Endothelial cell of umbilical vein (primary cell): Measurements from ENCODE around the gene DYNLL2. TPM values are rescaled to one million over a fixed set of nuclear protein-coding genes. Genes with fewer than 3 reads are reported as not detected.

Experiments
- BruUV-seq: library from RNA; stranded (reverse); fragments of 400-500 nt; replicated peaks from 2 replicates; lab custom pipeline; 2021; lab: Mats Ljungman, UMichigan
- CTCF ChIA-PET: fragments of 300-600, 350-600 bp; sonication (Branson Sonifier 250); formaldehyde crosslinking; loops from one replicate; lab custom pipeline; 2021; ENCODE audit warnings: antibody characterized with exemption, inconsistent platforms; lab: Charles Lee
- POLR2A ChIA-PET: fragments of 300-600, 350-600 bp; sonication (Branson Sonifier 250); formaldehyde crosslinking; loops from one replicate; lab custom pipeline; 2021; ENCODE audit warnings: antibody characterized with exemption, inconsistent platforms; lab: Charles Lee
- DNase-seq: peaks from one replicate; pipeline ENCODE4 v3.0.0-alpha.2; 2011; ENCODE audit warnings: low read depth, low spot score
- FAIRE-seq: peaks from 2 replicates; lab custom pipeline; 2011; peaks lifted over from hg19 to GRCh38; lab: Jason Lieb, UNC
- H2AFZ ChIP-seq: 2 replicates; pipeline ENCODE4 v1.6.0; 2012; ENCODE audit warnings: low read depth, low read length, control low read depth, inconsistent platforms
- H3K27ac ChIP-seq: 2 replicates; pipeline ENCODE4 v1.5.1; 2011; ENCODE audit warnings: low read depth, mild to moderate bottlenecking, control low read depth, low read length, moderate library complexity; ENCODE audit not compliant: insufficient read depth
- H3K27me3 ChIP-seq, 2 experiments: 2 replicates each; pipeline versions ENCODE4 v1.6.0 to v1.6.1; 2011; ENCODE audit warnings: low read length in 2 of 2, mixed read lengths in 1 of 2; ENCODE audit not compliant: control insufficient read depth in 2 of 2, insufficient read depth in 2 of 2
- H3K36me3 ChIP-seq, 2 experiments: 2 replicates in 1 of 2; 3 replicates in 1 of 2; pipeline ENCODE4 v1.5.1; 2011; ENCODE audit warnings: low read length in 2 of 2, mild to moderate bottlenecking in 1 of 2, moderate library complexity in 1 of 2; ENCODE audit not compliant: control insufficient read depth in 2 of 2, insufficient read depth in 2 of 2; ENCODE audit errors: extremely low read depth in 1 of 2
- H3K4me1 ChIP-seq: 3 replicates; pipeline ENCODE4 v1.5.1; 2011; ENCODE audit warnings: mild to moderate bottlenecking, low read length; ENCODE audit not compliant: control insufficient read depth, insufficient read depth; ENCODE audit errors: extremely low read depth
- H3K4me2 ChIP-seq: 2 replicates; pipeline ENCODE4 v1.6.1; 2011; ENCODE audit warnings: low read length, control low read depth, mixed read lengths; ENCODE audit not compliant: insufficient read depth
- H3K4me3 ChIP-seq, 3 experiments: fragments of 200-600 bp in 1 of 3; sonication (generic), shearing (Covaris generic) in 1 of 3; replicated peaks in 1 of 3; 2 replicates each; pipeline ENCODE4 v1.5.1; 2011 to 2016; ENCODE audit warnings: control low read depth in 3 of 3, low read length in 3 of 3, mild to moderate bottlenecking in 2 of 3, inconsistent platforms in 1 of 3, low read depth in 1 of 3, moderate library complexity in 1 of 3; ENCODE audit not compliant: insufficient read depth in 1 of 3
- H3K79me2 ChIP-seq: 2 replicates; pipeline ENCODE4 v1.6.0; 2012; ENCODE audit warnings: low read length, inconsistent platforms; ENCODE audit not compliant: control insufficient read depth, insufficient read depth
- H3K9ac ChIP-seq: replicated peaks from 2 replicates; pipeline ENCODE3; 2011; ENCODE audit warnings: low read length, control low read depth; ENCODE audit not compliant: insufficient read depth; ENCODE audit errors: extremely low read depth
- H3K9me1 ChIP-seq: replicated peaks from 3 replicates; pipeline ENCODE4 v1.6.0; 2011; ENCODE audit warnings: mild to moderate bottlenecking, low read length; ENCODE audit not compliant: control insufficient read depth, insufficient read depth; ENCODE audit errors: extremely low read depth
- H3K9me3 ChIP-seq: replicated peaks from 2 replicates; pipeline ENCODE4 v1.5.1; 2012; ENCODE audit warnings: low read length, inconsistent platforms; ENCODE audit not compliant: control insufficient read depth, insufficient read depth
- H4K20me1 ChIP-seq: replicated peaks from 2 replicates; pipeline ENCODE3; 2011; ENCODE audit warnings: mild to moderate bottlenecking, low read length; ENCODE audit not compliant: control insufficient read depth, insufficient read depth; ENCODE audit errors: extremely low read depth
- EZH2 ChIP-seq: IDR thresholded peaks from 2 replicates; pipeline ENCODE4 v1.6.1; 2012; ENCODE audit warnings: borderline replicate concordance, low read depth, mild to moderate bottlenecking, moderate library complexity, low read length, inconsistent platforms; ENCODE audit not compliant: severe bottlenecking
- FOS ChIP-seq: IDR thresholded peaks from 2 replicates; pipeline ENCODE4 v1.6.1; 2011; ENCODE audit warnings: mild to moderate bottlenecking, low read length, moderate library complexity, borderline replicate concordance; ENCODE audit not compliant: insufficient read depth
- GATA2 ChIP-seq: IDR thresholded peaks from 2 replicates; pipeline ENCODE4 v1.7.0; 2011; ENCODE audit warnings: low read depth, mild to moderate bottlenecking, moderate library complexity, mixed read lengths, low read length; ENCODE audit not compliant: insufficient read length, insufficient read depth
- JUN ChIP-seq: IDR thresholded peaks from 2 replicates; pipeline ENCODE4 v1.6.1; 2011; ENCODE audit warnings: borderline replicate concordance, low read depth; ENCODE audit not compliant: insufficient read length, insufficient read depth
- MYC ChIP-seq: IDR thresholded peaks from one replicate; pipeline ENCODE4 v1.6.1; 2011; ENCODE audit warnings: mild to moderate bottlenecking, low read depth, low read length
- POLR2A ChIP-seq: IDR thresholded peaks from 2 replicates; pipeline ENCODE4 v1.6.1; 2012; ENCODE audit warnings: low read depth, mild to moderate bottlenecking, control low read depth, low read length
- POLR2AphosphoS5 ChIP-seq: IDR thresholded peaks from 2 replicates; pipeline ENCODE4 v1.6.1; 2012; ENCODE audit warnings: low read depth, mild to moderate bottlenecking, control low read depth, low read length, moderate library complexity; ENCODE audit not compliant: insufficient read depth
- dilution Hi-C: fragments of 300-500 bp; cut with MboI; formaldehyde crosslinking; loops from one replicate; pipeline ENCODE4 v1.15.0; 2019; ENCODE audit warnings: low sequenced_read_pairs; ENCODE audit not compliant: extremely low pct_ligation_motif_present
- intact Hi-C: fragments of 100-400 bp; cut with micrococcal nuclease; formaldehyde crosslinking; loops from one replicate; pipeline ENCODE4 v1.10.0; 2022
- polyA plus RNA-seq, 4 experiments: library from polyadenylated mRNA; depleted of rRNA in 3 of 4; stranded (reverse) in 3 of 4; unstranded in 1 of 4; fragments of >200 nt; gene quantifications; 2 replicates each; pipeline versions ENCODE4 v1.2.1 to v1.2.3, GENCODE V29; 2011 to 2012; ENCODE audit warnings: missing spikeins in 1 of 4
- total RNA-seq: library from RNA; stranded (reverse); gene quantifications from 2 replicates; pipeline ENCODE4 v1.2.3, GENCODE V29; 2021
- TF ChIP-seq, protein P1 (sequence below), 2 donors: IDR thresholded peaks; 1 replicate in 1 of 2; 2 replicates in 1 of 2; pipeline ENCODE4 v1.5.1; 2011; ENCODE audit warnings: low read length in 2 of 2, mild to moderate bottlenecking in 2 of 2, moderate library complexity in 2 of 2, control low read depth in 1 of 2, inconsistent platforms in 1 of 2, low read depth in 1 of 2; ENCODE audit not compliant: insufficient read depth in 1 of 2; ENCODE audit errors: extremely low read depth in 1 of 2
- TF ChIP-seq, protein P2 (sequence below): IDR thresholded peaks from 2 replicates; pipeline ENCODE4 v1.6.1; 2011; ENCODE audit not compliant: insufficient read depth, insufficient read length

Gene DYNLL2
- total and polyA plus RNA-seq, 2 donors (not counting 3 experiments of a cell fraction or from before 2014, with no cell fraction given) = 7.4 to 19.0 TPM

DNA sequence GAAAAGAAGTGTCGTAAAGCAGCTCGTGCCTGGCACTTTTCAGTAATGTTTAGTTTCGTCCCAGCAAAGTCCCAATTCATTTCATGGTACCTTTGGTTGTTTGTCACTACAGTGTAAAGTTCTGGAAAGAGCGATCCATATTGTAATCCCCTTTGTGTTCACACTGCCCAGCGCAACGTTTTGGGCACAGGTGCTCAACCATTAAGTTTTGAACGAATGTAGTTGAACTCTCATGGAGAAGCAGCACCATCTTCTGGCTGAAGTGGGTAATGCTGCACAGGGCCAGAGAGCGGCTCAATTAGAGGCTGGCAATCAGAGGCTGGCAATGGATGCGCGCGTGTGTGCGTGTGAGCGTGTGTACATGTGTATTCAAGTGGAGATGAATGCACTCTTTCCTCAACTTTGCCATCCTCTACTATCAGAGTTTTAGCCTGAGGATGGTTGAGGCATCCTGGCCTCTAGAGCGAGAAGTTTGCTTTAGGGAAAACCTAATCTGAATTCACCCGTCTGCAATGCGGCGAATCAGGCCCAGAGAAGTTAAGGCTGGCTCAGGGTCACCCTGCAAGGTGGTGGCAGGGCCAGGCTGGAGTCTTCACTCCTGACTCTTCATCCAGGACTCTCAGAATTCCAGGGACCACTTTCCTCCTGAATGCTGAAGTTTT, 29.9 kb downstream of the DYNLL2 start:
- peak; percentile 87 for FAIRE-seq
- Histone ChIP-seq H3K27me3 (peaks cover 4 to 5% of the 10 kb centered on the region in 2 experiments), H2AFZ (no peak overlapping the region), H3K9me3 (no peaks in the 10 kb centered on the region), H3K9me1 (no peaks in the 10 kb centered on the region), H3K79me2 (no peaks in the 10 kb centered on the region), H4K20me1 (no peaks in the 10 kb centered on the region), H3K4me1 (no peaks in the 10 kb centered on the region), H3K4me2 (no peak overlapping the region), H3K9ac (no peak overlapping the region), H3K4me3 (no peak overlapping the region), H3K36me3 (no peaks in the 10 kb centered on the region), H3K27ac (no peak overlapping the region)
- peak; percentile 69 for DNase-seq
- no TSS peak for BruUV-seq
- intact Hi-C loops (loop anchor here (1.0 to 2.0 kb wide), 9 partner anchors 28 to 982 kb away; partner anchors contain the start of genes MRPS23 and SRSF1), dilution Hi-C loops (no loop called here)
- CTCF ChIA-PET = interaction anchor here (0.6 to 4.6 kb wide), 32 partner anchors 9 to 980 kb away, joined by 3 to 51 read pairs (median 4); partner anchors contain the start of gene DYNLL2
- POLR2A ChIA-PET = no interaction called here
- TF ChIP-seq, protein P1, sequence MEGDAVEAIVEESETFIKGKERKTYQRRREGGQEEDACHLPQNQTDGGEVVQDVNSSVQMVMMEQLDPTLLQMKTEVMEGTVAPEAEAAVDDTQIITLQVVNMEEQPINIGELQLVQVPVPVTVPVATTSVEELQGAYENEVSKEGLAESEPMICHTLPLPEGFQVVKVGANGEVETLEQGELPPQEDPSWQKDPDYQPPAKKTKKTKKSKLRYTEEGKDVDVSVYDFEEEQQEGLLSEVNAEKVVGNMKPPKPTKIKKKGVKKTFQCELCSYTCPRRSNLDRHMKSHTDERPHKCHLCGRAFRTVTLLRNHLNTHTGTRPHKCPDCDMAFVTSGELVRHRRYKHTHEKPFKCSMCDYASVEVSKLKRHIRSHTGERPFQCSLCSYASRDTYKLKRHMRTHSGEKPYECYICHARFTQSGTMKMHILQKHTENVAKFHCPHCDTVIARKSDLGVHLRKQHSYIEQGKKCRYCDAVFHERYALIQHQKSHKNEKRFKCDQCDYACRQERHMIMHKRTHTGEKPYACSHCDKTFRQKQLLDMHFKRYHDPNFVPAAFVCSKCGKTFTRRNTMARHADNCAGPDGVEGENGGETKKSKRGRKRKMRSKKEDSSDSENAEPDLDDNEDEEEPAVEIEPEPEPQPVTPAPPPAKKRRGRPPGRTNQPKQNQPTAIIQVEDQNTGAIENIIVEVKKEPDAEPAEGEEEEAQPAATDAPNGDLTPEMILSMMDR (IDR thresholded peaks at IDR 0.05; ENCODE audit: extremely low read depth in 1 of 2, insufficient read depth in 1 of 2, low read depth in 1 of 2, low read length in 2 of 2) = peak; percentile 84 to 89
- no peak for TF ChIP-seq EZH2

DNA sequence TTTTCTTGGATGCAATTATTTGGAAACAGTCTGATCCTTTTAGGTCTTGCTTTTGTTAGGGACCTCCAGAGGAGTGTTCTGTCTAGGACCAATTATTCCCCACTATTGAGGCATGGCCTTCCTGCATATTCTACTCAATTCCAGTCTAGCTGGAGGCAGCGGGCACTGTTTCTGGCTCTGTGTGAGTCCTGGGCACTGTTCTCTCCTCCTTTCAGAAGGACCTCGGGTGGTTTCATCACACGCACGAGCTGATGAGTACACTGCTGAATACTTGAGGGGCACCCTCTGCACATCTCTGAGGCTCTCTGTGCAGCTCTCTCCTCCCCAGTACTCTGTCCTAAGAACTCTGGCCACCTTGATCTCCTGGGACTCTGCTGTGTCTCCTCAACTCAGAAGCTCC, 30.7 kb downstream of the DYNLL2 start:
- BruUV-seq = no TSS peak
- no peaks in the 10 kb centered on the region for H3K9me3 ChIP-seq
- no peaks in the 10 kb centered on the region for H3K4me1 ChIP-seq
- H3K36me3 ChIP-seq = no peaks in the 10 kb centered on the region
- ChIA-PET POLR2A (no interaction called here), CTCF (interaction anchor here (0.8 to 4.6 kb wide), 13 partner anchors 11 to 870 kb away, joined by 3 to 51 read pairs (median 4); partner anchors contain the start of gene SRSF1)
- no peak overlapping the region for H3K4me2 ChIP-seq
- H4K20me1 ChIP-seq = no peaks in the 10 kb centered on the region
- intact Hi-C loops = loop anchor here (1.0 to 2.0 kb wide), 9 partner anchors 29 to 983 kb away; partner anchors contain the start of genes MRPS23 and SRSF1
- H3K79me2 ChIP-seq = no peaks in the 10 kb centered on the region
- no peak overlapping the region for H3K27ac ChIP-seq
- DNase-seq = no peak
- FAIRE-seq = no peak
- H3K27me3 ChIP-seq = peaks cover 4 to 5% of the 10 kb centered on the region in 2 experiments
- TF ChIP-seq, protein P1 (IDR thresholded peaks at IDR 0.05; ENCODE audit: extremely low read depth in 1 of 2, insufficient read depth in 1 of 2, low read depth in 1 of 2, low read length in 2 of 2) = no peak
- TF ChIP-seq, protein P2, sequence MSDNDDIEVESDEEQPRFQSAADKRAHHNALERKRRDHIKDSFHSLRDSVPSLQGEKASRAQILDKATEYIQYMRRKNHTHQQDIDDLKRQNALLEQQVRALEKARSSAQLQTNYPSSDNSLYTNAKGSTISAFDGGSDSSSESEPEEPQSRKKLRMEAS = no peak
- TF ChIP-seq GATA2 (no peak), JUN (no peak), MYC (no peak), FOS (no peak), EZH2 (no peak), POLR2AphosphoS5 (no peak), POLR2A (no peak)
- no peak overlapping the region for H3K9ac ChIP-seq
- H2AFZ ChIP-seq = no peak overlapping the region
- dilution Hi-C loops = no loop called here
- H3K4me3 ChIP-seq = no peak overlapping the region
- no peaks in the 10 kb centered on the region for H3K9me1 ChIP-seq
